Activated CD4-positive, alpha-beta T cell treated with anti-CD3 and anti-CD28 coated beads, Interleukin-10, Interleukin-2, amounts not matched to agents 100 ng/mL and 50 ng/mL, durations not matched to agents 16 hours and 8 hours (primary cell): ENCODE measurements around the gene KRABD2.
"Not testable (repeated sequence)": the region's sequence is repeated elsewhere in the genome, so short reads cannot be mapped to it uniquely, and the experiment has no call there.

ENCODE experiments used
- DNase-seq: peaks from one replicate; pipeline ENCODE4 v3.0.0-alpha.2; 2020

Gene KRABD2

GRCh38 chr17:8392674-8393469 is 16.4 kb upstream of the KRABD2 start:
- no peak for DNase-seq

- no peak for DNase-seq
These were observed 15.8 kb upstream of the KRABD2 start for GRCh38 chr17:8392274-8392673.

DNA sequence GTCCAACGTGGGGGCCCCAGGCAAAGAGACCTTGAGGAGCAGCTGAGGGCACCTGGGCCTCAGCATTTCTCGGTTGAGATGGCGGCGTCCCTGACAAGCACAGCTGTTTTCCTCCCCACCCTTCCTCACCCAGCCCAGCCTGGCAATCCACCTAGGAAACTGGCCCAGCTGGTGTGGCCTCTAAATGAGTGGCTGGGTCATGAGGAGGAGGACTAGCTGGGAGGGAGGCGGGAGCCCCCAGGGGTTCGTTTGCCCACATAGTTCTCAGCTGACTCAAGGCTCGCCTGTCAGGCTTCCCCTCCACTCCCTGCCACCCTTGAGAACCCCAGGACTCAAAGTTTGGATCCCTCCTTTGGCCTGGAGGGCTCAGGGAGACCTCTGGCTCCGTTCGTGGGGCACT is 15.2 kb upstream of the KRABD2 start:
- no peak for DNase-seq

DNA sequence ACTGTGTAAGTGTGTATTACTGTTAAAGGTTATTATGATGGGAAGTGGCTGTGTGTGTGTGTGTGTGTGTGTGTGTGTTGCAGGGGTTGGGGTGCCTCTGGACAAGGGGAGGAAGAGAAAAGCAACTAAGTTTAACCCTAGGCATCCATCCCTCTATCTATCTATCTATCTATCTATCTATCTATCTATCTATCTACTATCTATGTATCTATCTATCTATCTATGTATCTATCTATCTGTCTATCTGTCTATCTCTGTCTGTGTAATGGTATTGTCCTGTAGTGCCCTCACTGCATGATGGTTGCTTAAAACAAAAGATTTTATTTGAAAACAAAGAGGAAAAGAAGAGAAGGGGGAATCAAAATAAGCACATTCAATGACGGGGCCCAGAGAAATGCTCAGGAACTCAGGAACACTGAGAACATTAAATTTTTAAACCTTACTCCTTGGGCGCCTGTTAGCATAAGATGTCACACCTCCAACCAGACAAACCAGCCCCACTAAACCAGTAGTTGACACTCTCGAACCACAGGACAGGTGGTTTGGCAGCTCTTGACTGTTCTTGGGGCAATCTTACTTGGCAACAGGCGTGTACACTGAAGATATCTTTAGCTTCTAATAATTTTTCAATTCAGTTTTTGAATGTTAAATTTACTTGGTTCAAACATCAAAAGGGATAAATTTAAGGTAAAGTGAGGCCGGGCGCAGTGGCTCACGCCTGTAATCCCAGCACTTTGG is 11.6 kb upstream of the KRABD2 start:
- no peak for DNase-seq

DNA sequence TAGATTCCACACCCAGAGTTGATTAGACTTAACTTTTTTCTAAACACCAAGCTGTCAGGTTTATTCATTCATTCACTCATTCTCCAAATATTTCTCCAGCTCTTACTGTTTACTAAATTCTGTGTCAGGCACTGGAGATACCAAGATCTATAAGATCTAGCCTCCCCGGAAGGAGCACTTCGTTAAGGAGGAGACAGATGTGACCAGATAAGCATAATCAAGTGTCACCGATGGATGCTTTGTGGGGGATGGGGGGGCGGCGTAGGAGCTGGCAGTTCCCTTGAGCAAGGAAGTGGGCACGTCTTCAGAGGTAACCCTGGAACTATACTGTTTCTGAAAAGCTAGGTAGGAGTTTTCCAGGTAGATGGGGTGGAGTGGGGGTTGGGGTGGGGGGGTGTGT is 10.3 kb upstream of the KRABD2 start:
- DNase-seq: no peak

DNA sequence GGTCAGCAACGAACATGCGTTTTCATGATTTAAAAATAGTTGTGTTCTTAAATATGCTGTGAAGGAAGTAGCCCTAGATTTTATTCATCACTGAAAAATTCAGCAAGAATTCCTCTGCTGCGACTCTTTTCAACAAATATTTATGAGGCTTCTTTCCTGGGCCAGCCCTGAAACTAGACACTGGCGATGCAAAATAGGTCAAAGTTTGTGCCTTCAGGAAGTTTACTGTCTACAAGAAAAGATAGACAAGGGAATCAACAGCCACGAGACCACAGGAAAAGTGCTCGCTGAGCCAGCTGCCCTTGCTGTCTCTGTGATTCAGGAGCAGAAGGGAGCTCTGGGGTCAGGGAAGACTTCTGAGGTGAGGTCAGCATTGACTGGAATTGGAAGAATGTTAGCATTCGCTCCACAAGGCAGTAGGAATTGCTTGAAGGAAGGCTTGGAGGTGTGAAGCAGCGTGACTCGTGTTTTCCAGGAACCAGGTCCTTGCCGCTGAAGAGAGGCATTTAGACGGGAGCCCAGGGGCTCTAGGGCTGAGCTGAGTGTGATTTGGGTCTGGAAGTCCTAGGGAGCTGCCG is 8.4 kb upstream of the KRABD2 start:
- no peak for DNase-seq

DNA sequence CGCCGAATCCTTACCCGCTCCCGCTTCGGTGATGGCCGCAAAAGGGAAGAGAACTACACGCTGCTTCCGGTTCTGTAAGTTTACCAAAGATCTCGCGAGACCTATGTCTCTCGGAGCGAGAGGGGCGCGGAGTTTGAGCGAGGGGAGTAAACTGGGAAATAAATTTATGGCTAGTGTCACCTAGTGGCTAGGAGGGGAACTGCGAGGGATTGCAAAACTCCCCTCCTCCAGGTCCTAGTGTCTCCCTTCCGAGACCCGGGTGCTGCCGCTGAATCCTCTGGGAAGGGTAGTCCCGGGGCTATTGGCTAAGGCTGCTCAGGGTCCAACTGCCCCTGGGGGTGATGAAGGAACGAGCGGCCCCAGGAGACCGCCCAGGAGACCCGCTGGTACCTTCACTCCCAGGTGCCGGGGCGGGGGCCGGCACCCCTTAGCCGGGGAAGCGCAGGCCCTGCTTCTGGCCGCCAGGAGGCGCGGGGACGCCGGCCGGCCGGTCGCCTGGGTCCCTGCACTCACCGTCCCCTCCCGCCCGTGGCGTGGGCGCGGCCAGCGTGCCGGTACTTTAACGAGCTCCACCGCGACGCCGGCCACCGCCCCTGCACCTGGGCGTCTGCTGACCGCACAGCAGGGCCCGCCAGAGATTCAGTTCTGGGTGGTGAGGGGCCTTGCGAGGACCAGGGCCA is 6.8 kb upstream of the KRABD2 start, which contains the start of gene RPL26:
RPL26 (minus strand) TSS at position 51 of the 680 bp plus-strand sequence. CDS start 883 bp downstream, outside the sequence.
- DNase-seq: peak; percentile 98

DNA sequence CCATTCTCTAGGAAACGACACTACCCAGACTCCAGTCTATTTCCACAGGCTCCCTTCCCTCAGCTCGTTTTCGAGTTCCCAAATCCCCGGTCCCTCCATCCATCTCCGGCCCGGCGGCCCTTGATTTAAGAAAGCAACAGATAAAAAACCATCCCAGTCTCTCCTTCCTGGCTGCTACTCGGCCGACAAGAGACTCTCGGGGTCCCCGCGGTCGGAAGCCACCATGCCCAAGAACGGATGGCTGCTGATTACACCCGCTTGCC is 6.3 kb upstream of the KRABD2 start:
- DNase-seq: no peak

DNA sequence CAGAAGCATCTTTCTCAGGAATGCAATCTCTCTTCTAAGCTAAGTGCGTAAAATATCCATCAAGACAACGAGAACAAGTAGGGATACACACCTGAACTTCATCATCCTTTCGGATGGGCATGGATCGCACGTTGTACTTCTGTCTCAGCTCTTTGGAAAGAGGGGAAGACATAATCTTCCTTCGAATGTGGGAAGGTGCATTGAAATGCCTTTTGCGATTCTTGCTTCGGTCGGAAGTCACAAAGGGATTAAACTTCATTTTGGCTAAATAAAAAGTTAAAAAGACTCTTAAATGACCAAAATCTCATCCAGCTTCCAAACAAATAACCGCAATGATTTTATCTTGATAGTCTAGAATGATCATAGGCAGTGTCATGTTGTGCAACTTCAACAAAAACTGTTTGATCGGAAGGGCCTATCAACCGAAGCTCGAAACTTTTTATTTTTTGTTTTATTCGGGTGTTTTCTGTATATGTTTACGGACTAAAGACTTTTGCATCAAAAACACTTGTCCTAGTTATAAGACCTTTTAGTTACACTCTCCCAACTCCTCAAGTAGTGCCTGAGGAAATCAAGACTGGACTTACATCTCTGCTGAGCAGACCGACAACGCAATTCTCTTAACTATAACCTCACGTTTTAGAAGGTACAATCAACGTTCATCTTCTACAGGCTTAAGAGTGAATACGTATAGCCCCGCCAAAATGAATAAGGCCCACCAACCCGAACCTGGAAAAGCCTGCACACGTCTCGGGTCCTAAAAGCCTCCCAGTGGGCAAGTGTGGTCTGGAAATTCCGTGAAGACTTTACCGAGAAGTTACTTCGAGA is 5.8 kb upstream of the KRABD2 start:
- no peak for DNase-seq

GRCh38 chr17:8380049-8380448 is 3.5 kb upstream of the KRABD2 start:
- no peak for DNase-seq

DNA sequence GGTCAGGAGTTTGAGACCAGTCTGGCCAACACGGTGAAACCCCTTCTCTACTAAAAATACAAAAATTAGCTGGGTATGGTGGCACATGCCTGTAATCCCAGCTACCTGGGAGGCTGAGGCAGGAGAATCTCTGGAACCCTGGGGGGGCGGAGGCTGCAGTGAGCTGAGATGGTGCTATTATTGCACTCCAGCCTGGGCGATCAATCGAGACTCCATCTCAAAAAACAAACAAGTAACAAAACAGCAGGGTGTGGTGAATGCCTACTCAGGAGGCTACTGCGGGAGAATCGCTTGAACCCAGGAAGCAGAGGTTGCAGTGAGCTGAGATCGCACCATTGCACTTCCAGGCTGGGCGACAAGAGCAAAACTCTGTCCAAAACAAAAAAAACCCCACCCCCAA is 1.6 kb upstream of the KRABD2 start:
- not testable (repeated sequence) for DNase-seq

DNA sequence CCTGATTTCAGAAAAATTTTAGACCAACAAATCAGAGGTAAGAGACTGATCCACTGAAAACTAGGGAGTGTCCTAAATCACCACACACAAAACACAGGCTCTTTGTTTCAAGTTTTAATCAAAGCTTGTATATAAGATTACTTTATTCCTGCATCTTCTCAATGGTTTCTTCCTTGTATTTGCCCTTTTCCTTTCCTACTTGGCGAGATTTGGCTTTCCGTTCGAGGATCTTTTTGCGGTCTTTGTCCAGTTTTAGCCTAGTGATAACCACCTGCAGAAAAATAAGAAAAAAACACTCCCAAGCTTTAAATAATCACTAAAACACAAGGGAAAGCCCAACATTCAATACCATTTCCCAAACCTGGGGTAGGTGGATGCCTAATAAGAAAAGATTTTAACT is 918 bp upstream of the KRABD2 start:
- DNase-seq: no peak

DNA sequence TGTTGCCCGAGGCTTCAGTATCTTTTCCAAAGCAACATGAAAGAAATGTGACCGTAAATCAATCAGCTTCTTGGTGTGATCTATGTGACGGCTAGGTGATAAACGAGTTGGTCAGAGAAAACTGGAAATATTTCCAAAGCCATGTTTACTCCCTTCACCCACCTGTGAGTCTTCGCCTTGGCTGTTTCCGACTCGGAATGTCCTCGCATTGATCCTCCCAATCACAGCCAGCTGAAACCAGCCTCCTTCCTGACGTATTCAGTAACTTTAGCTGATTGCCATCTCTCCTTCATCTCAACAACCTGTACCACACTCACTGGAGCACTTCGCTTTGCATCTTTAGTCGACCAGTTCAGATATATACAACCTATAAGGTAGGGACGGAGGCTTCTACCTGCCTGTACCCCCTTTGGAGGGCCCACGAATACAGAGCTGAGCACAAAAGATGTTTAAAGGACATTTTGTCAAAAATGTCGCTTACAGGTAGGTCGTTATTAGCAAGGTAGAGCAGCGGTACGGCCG is 705 bp downstream of the KRABD2 start:
- no peak for DNase-seq

GRCh38 chr17:8373856-8374255 is 2.6 kb downstream of the KRABD2 start:
- DNase-seq: not testable (repeated sequence)

DNA sequence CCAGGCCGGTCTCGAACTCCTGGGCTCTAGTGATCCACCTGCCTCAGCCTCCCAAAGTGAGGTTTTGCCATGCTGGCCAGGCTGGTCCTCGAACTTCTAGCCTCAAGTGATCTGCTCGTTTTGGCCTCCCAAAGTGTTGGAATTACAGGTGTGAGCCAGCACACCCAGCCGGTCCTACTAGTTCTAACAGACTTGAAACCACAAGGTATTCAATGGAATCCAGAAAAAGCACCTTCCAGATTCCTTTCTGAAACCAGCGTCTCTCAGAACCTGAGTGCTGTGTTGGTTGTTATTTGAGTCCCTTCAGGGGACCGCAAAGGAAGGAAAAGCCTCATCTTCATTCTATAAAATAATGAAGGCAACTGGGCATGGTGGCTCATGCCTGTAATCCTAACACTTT is 4.1 kb downstream of the KRABD2 start:
- DNase-seq: no peak

DNA sequence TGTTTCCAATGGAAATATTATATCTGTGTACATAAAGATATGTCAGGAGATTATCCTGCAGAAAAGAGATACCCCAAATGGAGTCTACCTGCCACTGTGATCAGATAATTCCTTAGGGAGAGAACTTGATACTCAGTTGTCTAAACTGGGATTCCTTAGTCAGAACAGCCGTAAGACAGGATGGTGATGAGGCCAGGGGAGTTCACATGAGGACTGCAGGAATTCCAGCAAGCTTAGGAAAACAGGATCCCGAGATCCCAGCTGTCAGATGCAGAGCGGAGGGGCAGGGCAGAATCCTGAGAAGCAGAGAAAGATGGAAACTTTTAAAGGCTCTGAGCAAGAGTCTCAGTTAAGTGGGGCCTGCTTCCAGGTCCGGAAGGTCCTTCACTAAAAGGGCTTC is 4.7 kb downstream of the KRABD2 start:
- no peak for DNase-seq

DNA sequence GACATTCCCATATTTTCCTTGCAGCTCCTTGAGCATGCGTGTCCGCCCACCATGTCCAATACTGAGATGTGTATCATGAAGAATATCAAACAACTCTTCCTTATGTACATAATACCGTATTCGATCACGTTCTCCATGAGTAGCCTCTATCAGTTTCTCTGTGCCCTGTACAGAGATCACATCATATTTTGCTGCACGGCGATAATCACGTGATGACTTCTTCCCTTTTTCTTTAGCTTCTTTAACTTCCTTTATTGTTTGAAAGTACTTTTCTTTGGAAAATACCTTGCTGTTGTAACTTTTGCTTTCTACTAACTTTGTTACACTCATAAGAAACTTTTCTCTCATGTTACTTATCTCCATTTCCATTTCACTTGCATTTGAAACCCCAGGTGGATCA is 6.6 kb downstream of the KRABD2 start:
- no peak for DNase-seq

DNA sequence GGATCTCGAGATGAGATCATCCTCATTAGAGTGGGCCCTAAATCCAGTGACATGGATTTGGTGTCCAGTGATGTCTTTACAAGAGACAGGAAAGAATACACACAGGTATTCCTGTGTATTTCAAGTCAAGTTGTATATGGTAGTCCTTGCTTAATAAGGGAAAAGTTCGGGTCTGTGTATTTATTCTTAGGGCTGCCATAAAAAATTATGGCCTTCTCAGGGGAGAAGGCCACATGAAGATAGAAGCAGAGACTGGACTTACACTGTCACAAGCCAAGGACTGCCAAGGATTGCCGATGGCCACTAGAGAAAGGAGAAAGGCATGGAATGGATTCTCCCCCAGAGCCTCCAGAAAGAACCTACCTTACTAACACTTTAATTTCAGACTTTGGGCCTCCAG is 8.3 kb downstream of the KRABD2 start:
- no peak for DNase-seq

- no peak for DNase-seq
These were observed 10.3 kb downstream of the KRABD2 start for GRCh38 chr17:8366231-8366630.

DNA sequence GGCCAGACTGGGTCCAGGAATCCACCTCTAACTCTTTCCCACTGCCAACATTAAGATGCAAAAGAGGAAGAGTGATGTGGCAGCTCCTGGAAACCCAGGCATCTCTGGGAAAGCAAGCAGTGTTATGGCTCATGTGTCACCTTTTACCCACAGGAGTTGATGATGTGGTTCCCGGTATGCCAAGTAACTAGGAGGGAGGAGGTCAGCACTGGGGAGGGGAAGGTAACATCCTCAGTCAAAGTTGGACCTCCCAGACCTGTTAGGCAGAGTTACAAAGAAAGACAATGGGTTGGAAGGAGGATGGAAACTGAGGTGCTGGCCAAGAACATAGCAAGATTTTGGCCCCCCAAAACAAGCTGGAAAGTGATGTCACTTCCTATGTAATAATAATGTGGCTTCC is 11.4 kb downstream of the KRABD2 start:
- no peak for DNase-seq

- no peak for DNase-seq
These were observed 13.7 kb downstream of the KRABD2 start for GRCh38 chr17:8362651-8363332.

DNA sequence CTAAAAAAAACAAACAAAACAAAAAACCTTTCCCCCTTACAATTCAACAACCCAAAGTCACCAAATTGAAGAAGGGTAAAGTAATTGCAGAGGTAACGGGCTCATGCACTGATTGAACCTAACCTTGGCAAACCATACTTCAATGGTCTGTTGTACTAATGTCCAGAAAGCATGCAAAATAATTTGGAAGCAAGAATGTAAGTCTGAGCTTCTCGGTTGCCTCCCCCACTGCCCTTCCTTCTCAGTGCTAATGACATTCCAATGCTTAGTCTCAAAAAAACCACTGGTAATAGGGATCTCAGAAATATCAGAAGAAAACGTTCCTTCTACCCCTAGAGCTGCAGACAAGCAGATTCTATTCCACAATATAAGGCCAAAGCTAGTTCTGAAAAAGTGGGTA is 15.8 kb downstream of the KRABD2 start:
- DNase-seq: no peak
